Measurements from ENCODE around the gene MT3. TPM values are rescaled to one million over a fixed set of nuclear protein-coding genes. Genes with fewer than 3 reads are reported as not detected.

The MT3 gene
- total and polyA plus RNA-seq, 2 of the 8 experiments (the other 6 are each of a cell fraction or from before 2014, with no cell fraction given): 0.17 TPM; not detected in 1

GRCh38 chr16:56620339-56620897 is 31.1 kb downstream of the MT3 start:
- WGBS, 2 experiments (ENCODE audit: extremely low coverage in 1 of 2, insufficient coverage in 1 of 2, insufficient read length in 1 of 2, insufficient replicate concordance in 2 of 2, low coverage in 1 of 2, low lambda C conversion rate in 2 of 2, missing lambda C conversion rate in 1 of 2): 68% methylated on average over 7 of the region's 8 CpGs; no CpG with 5 or more reads in 1 of the 2 experiments
- no peak overlapping the region for H2AFZ ChIP-seq (ENCODE audit: low read length)

More at GRCh38 chr16:56620339-56620897, 31.1 kb downstream of the MT3 start:
- Histone ChIP-seq H3K79me2 (ENCODE audit: control insufficient read depth in 1 of 2, insufficient read depth in 2 of 2, low read length in 2 of 2) (no peaks in the 10 kb centered on the region), H4K91ac (replicated peaks; ENCODE audit: insufficient read length, low read length) (no peak overlapping the region), H2BK20ac (ENCODE audit: low read length) (no peak overlapping the region), H3K56ac (replicated peaks; ENCODE audit: insufficient read length, low read depth, low read length) (no peak overlapping the region), H3K4me1 (replicated peaks in 1 of 4; ENCODE audit: control insufficient read depth in 3 of 4, insufficient read depth in 4 of 4, low read length in 3 of 4) (peaks cover 0 to 23% (median 15%) of the 10 kb centered on the region in 4 experiments; a peak in 6 of 7 replicates), H3K79me1 (ENCODE audit: low read depth, low read length) (no peaks in the 10 kb centered on the region), H3K36me3 (ENCODE audit: control insufficient read depth in 2 of 4, insufficient read depth in 4 of 4, low read length in 3 of 4) (no peaks in the 10 kb centered on the region), H3K4me2 (ENCODE audit: insufficient read depth in 1 of 2, low read depth in 2 of 2, low read length in 2 of 2) (no peak overlapping the region), H3K9ac (replicated peaks in 1 of 4; ENCODE audit: extremely low read depth in 1 of 4, low read depth in 3 of 4, low read length in 3 of 4) (no peak overlapping the region), H3K27me3 (replicated peaks in 1 of 4; ENCODE audit: control insufficient read depth in 3 of 4, extremely low read depth in 1 of 4, insufficient read depth in 3 of 4, low read length in 3 of 4) (peaks cover 49 to 88% (median 82%) of the 10 kb centered on the region in 4 experiments), H3K23me2 (ENCODE audit: low read depth, low read length) (peaks cover 10% of the 10 kb centered on the region; the same call in 1 of the 2 replicates), H4K8ac (ENCODE audit: extremely low read depth, insufficient read depth, low read length) (no peak overlapping the region), H2BK12ac (ENCODE audit: low read depth, low read length) (peak overlapping the region; percentile 75; the same call in 1 of the 2 replicates), H2BK15ac (ENCODE audit: low read length) (no peak overlapping the region), H4K5ac (ENCODE audit: insufficient read length, low read depth, low read length) (no peak overlapping the region), H2BK5ac (ENCODE audit: low read depth, low read length) (no peak overlapping the region), H3K9me3 (ENCODE audit: insufficient read depth in 2 of 2, low read depth in 1 of 2, low read length in 1 of 2) (no peaks in the 10 kb centered on the region), H2BK120ac (replicated peaks; ENCODE audit: low read depth, low read length) (no peak overlapping the region), H2AK5ac (ENCODE audit: low read depth, low read length) (no peak overlapping the region), H3K18ac (ENCODE audit: extremely low read depth, low read length) (no peak overlapping the region), H4K20me1 (replicated peaks in 1 of 2; ENCODE audit: control insufficient read depth in 1 of 2, insufficient read depth in 2 of 2, low read length in 2 of 2) (peaks cover 0 to 10% of the 10 kb centered on the region in 2 experiments), H3K14ac (ENCODE audit: insufficient read length) (no peak overlapping the region), H3K27ac (ENCODE audit: low read depth, low read length) (no peak overlapping the region), H3K4ac (replicated peaks; ENCODE audit: insufficient read length, low read depth, low read length) (no peak overlapping the region), H3K4me3 (ENCODE audit: extremely low read depth in 1 of 4, insufficient read depth in 2 of 4, low read depth in 3 of 4, low read length in 4 of 4) (no peak overlapping the region), H3K23ac (ENCODE audit: insufficient read length) (no peak overlapping the region)
- no peak for DNase-seq (ENCODE audit: low read depth in 1 of 2, low spot score in 2 of 2)
- FAIRE-seq: no peak
- TF ChIP-seq EP300 (IDR thresholded peaks at IDR 0.05; ENCODE audit: borderline replicate concordance in 1 of 2, low read depth in 2 of 2, low read length in 2 of 2) (no peak), CTBP2 (IDR thresholded peaks at IDR 0.05; ENCODE audit: borderline replicate concordance, insufficient read depth, insufficient read length, low read length) (no peak), ZNF274 (IDR thresholded peaks at IDR 0.05; ENCODE audit: borderline replicate concordance, extremely low read depth, low read length) (no peak), MAFK (IDR thresholded peaks at IDR 0.05; ENCODE audit: low read depth, low read length) (no peak), CHD1 (IDR thresholded peaks at IDR 0.05; ENCODE audit: low read depth, low read length) (no peak), TEAD4 (IDR thresholded peaks at IDR 0.05; ENCODE audit: low read depth, low read length) (no peak), HDAC2 (IDR thresholded peaks at IDR 0.05; ENCODE audit: borderline replicate concordance in 1 of 2, low read depth in 2 of 2, low read length in 2 of 2) (no peak), KDM1A (IDR thresholded peaks at IDR 0.05; ENCODE audit: borderline replicate concordance, low read length) (no peak), POLR2AphosphoS5 (IDR thresholded peaks at IDR 0.05; ENCODE audit: low read depth, low read length) (no peak), JUN (IDR thresholded peaks at IDR 0.05; ENCODE audit: low read depth, low read length) (no peak), SAP30 (IDR thresholded peaks at IDR 0.05; ENCODE audit: insufficient read depth, insufficient replicate concordance, low read length) (no peak), POLR2A (IDR thresholded peaks at IDR 0.05; ENCODE audit: control extremely low read depth in 1 of 2, low read depth in 2 of 2, low read length in 2 of 2) (no peak), RFX5 (IDR thresholded peaks at IDR 0.05; ENCODE audit: borderline replicate concordance, low read depth, low read length) (no peak)
- POLR2A ChIA-PET (ENCODE audit: partially characterized antibody): interaction anchor here (1.4 to 1.6 kb wide), 2 partner anchors 9 to 10 kb away, joined by 4 to 6 read pairs; no protein-coding TSS in a partner anchor
- CTCF ChIA-PET (ENCODE audit: partially characterized antibody): interaction anchor here (0.6 to 1.8 kb wide), 5 partner anchors 15 to 711 kb away, joined by 3 to 9 read pairs (median 4); partner anchors contain the start of gene MT1H

All from H1 (cell line).